Upper lobe of right lung (tissue), 1 donor: ENCODE measurements around the gene TTC19. TPM values are rescaled to one million over a fixed set of nuclear protein-coding genes. Genes with fewer than 3 reads are reported as not detected.

Experiments
- ATAC-seq: fragments of 200-7000 bp; cut with Tn5 transposase; one replicate; pipeline ENCODE4 v1.9.1; 2020; ENCODE audit warnings: mild to moderate bottlenecking, moderate library complexity
- DNase-seq: peaks from one replicate; pipeline ENCODE4 v3.0.0-alpha.2; 2020
- H3K27ac ChIP-seq: fragments of 200-600 bp; one replicate; pipeline ENCODE4 v1.8.0; 2022
- H3K27me3 ChIP-seq: fragments of 200-600 bp; one replicate; pipeline ENCODE4 v1.8.0; 2022; ENCODE audit warnings: mild to moderate bottlenecking
- H3K36me3 ChIP-seq: fragments of 200-600 bp; one replicate; pipeline ENCODE4 v1.8.0; 2022
- H3K4me1 ChIP-seq: fragments of 200-600 bp; one replicate; pipeline ENCODE4 v1.8.0; 2022
- H3K4me3 ChIP-seq: fragments of 200-600 bp; one replicate; pipeline ENCODE4 v1.8.0; 2022; ENCODE audit warnings: mild to moderate bottlenecking
- H3K9me3 ChIP-seq: fragments of 200-600 bp; one replicate; pipeline ENCODE4 v1.8.0; 2022
- intact Hi-C: fragments of 100-400 bp; cut with DNase I; formaldehyde crosslinking; loops from one replicate; pipeline ENCODE4 v1.11.0; 2022
- total RNA-seq: library from RNA; stranded (reverse); fragmentation: NEBNext Ultra II Directional; extraction: Animal tissue kit (Norgen Biotek cat#: 25700); gene quantifications from one replicate; pipeline ENCODE4 v1.2.1, GENCODE V29; 2021
- TF ChIP-seq, protein P1 (sequence below): fragments of 200-600 bp; IDR thresholded peaks from one replicate; pipeline ENCODE4 v1.8.0; 2022; ENCODE audit warnings: antibody characterized with exemption
- donor health status: DM: no; HTN: yes; CAD: no; lungs with severe emphysema.

Gene TTC19
- total RNA-seq, 1 donor from 2014 or later: 34.9 TPM

DNA sequence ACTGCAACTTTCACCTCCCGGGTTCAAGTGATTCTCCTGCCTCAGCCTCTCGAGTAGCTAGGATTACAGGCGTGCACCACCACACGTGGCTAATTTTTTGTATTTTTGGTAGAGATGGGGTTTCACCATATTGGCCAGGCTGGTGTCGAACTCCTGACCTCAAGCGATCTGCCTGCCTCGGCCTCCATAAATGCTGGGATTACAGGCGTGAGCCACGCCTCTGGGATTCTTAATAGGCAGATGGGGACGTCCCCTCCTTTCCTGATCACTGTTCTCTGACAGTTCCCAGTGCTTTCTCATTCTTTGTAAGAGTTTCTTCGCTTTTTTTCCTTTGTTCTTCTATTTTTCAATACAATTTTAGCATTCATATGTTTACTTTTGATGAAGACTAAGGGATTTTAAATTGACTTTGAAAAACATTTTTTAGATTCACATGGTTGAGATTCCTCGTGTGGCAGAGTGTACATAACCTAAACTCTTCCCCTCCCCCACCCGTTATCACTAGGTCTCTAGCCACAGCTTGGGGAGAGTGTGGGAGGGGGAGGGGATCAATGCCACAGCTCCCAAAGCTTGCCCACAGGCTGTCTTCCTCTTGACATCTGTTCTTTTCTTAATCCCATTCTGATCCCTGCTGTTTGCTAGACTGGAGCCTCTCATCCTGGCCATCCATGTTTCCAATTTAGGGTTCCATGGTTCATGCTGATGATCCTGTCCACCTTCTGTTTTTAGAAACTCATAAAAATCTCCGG, 43.7 kb upstream of the TTC19 start:
- Histone ChIP-seq H3K9me3 (no peaks in the 10 kb centered on the region), H3K27ac (no peak overlapping the region), H3K27me3 (no peaks in the 10 kb centered on the region), H3K4me1 (peaks cover 7% of the 10 kb centered on the region), H3K4me3 (no peak overlapping the region), H3K36me3 (no peaks in the 10 kb centered on the region)
- DNase-seq (no peak), ATAC-seq (no peak)
- intact Hi-C loops: no loop called here
- TF ChIP-seq, protein P1, sequence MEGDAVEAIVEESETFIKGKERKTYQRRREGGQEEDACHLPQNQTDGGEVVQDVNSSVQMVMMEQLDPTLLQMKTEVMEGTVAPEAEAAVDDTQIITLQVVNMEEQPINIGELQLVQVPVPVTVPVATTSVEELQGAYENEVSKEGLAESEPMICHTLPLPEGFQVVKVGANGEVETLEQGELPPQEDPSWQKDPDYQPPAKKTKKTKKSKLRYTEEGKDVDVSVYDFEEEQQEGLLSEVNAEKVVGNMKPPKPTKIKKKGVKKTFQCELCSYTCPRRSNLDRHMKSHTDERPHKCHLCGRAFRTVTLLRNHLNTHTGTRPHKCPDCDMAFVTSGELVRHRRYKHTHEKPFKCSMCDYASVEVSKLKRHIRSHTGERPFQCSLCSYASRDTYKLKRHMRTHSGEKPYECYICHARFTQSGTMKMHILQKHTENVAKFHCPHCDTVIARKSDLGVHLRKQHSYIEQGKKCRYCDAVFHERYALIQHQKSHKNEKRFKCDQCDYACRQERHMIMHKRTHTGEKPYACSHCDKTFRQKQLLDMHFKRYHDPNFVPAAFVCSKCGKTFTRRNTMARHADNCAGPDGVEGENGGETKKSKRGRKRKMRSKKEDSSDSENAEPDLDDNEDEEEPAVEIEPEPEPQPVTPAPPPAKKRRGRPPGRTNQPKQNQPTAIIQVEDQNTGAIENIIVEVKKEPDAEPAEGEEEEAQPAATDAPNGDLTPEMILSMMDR: no peak

DNA sequence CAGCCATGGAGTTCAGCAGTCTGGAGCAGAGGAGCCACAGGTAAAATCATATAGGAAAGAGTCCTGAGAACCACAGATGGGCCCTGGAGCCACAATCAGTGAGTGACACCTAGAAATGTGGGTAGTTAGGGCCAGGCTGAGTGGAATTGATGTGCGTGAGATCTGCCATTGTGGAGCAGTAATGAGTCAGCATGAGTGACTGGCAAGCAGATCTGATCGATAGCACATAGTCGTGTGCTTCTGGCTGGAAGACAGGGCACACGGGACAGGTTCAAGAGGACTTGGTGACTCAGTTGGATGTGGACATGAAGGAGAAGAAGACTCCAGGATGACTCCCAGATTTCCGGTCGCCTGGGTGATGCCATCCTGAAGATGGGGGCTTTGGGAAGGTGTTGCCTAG, 42.4 kb upstream of the TTC19 start:
- no peak for DNase-seq
- Histone ChIP-seq H3K4me1 (peaks cover 7% of the 10 kb centered on the region), H3K27ac (no peak overlapping the region), H3K4me3 (no peak overlapping the region), H3K36me3 (no peaks in the 10 kb centered on the region), H3K27me3 (no peaks in the 10 kb centered on the region), H3K9me3 (no peaks in the 10 kb centered on the region)
- intact Hi-C loops: no loop called here
- ATAC-seq: no peak
- TF ChIP-seq, protein P1: no peak

DNA sequence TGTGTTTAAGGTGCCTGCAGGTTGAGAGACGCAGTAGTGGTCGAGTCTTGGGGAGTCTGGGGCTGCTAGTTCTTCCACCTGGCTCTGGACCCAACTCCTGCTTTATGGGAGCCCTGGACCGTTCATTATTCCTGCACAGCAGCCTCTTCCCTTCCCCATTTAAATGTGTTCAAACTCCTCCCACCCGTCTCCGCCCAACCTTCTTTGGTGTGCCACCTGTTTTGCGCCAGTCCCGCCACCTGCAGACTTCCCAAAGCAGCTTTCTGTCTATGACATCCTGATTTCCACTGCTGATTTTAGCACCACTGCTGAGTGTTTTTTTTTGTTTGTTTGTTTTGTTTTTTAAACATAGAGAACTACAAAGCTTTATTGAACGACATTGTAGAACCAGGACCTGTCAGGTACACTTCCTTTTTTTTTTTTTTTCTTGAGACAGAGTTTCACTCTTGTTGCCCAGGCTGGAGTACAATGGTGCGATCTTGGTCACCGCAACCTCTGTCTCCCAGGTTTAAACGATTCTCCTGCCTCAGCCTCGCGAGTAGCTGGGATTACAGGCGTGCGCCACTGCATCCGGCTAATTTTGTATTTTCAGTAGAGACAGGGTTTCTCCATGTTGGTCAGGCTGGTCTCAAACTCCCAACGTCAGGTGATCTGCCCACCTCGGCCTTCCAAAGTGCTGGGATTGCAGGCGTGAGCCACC, 41.9 kb upstream of the TTC19 start:
- TF ChIP-seq, protein P1: no peak
- Histone ChIP-seq H3K27me3 (no peaks in the 10 kb centered on the region), H3K27ac (no peak overlapping the region), H3K4me3 (no peak overlapping the region), H3K4me1 (peaks cover 7% of the 10 kb centered on the region), H3K36me3 (no peaks in the 10 kb centered on the region), H3K9me3 (no peaks in the 10 kb centered on the region)
- ATAC-seq (no peak), DNase-seq (no peak)
- intact Hi-C loops: no loop called here

DNA sequence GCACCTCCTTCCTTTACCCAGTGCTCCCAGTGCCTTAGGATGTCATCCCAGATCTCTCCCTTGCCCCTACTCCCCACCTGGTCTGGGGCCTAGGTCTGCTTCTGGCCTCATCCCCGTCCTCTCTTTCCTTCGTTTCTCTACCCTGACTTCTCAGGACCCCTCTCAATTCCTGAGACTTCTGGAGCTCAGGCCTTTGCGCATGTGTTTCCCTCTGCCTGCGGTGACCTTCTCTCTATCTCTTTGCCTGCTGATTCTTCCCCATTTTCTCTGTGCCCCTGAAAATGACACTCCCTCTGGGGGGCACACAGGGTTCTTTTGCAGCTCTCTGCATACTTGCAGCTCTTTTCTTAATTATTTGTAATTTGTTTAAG, 41.2 kb upstream of the TTC19 start:
- ATAC-seq (peak; percentile 53), DNase-seq (no peak)
- Histone ChIP-seq H3K4me3 (no peak overlapping the region), H3K9me3 (no peaks in the 10 kb centered on the region), H3K36me3 (no peaks in the 10 kb centered on the region), H3K4me1 (peaks cover 7% of the 10 kb centered on the region), H3K27me3 (no peaks in the 10 kb centered on the region), H3K27ac (peak overlapping the region; percentile 31)
- TF ChIP-seq, protein P1: no peak
- intact Hi-C loops: no loop called here

DNA sequence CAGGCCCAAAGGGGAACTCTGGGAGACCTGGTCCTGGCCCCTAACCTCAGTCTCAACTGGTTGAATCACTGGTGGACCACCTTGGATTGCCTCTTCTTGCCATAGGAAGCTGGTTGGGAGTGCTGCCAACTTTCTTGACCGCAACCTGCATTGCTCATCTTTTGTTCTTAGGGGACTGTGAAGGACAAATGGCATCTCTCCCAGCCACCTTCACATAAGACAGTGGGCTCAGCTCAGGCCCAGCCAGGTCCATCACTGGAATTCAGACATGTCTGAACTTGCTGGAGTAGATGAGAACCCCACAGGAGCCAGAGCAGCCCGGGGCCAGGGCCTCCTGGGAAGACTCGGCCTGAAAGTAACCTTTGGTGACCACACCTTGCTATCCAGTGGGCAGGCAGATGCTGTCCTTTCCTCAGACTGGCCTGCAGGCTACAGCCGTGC, 35.9 kb upstream of the TTC19 start:
- no peak overlapping the region for H3K27ac ChIP-seq
- peaks cover 26% of the 10 kb centered on the region for H3K4me1 ChIP-seq
- no peak for ATAC-seq
- no peak for DNase-seq
- H3K9me3 ChIP-seq: no peaks in the 10 kb centered on the region
- no peaks in the 10 kb centered on the region for H3K27me3 ChIP-seq
- no peaks in the 10 kb centered on the region for H3K36me3 ChIP-seq
- intact Hi-C loops: no loop called here
- TF ChIP-seq, protein P1: no peak
- H3K4me3 ChIP-seq: no peak overlapping the region
